ENCODE data around the gene HSPBAP1.

DNA sequence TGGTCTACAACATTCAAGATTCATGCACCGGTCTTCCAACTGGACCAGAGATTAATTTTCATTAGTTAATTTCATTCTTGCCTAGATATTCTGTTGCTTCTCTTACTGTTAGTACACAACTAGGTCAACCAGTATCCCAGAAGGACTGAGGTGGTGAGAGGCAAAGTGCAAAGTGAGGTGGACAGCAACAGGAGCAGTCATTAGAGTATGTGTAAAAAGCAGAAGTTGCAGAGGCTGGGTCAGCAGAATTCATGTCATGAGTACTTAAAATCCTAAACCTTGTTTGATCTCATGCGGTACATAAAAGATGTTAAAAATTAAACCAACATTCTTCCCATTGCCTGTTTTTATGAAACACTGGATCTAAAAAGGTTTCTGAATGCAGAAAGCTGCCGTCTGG lies 66.3 kb downstream of the HSPBAP1 start:
- no peak for TF ChIP-seq POLR2A (IDR thresholded peaks at IDR 0.05)
- TF ChIP-seq, protein P1, sequence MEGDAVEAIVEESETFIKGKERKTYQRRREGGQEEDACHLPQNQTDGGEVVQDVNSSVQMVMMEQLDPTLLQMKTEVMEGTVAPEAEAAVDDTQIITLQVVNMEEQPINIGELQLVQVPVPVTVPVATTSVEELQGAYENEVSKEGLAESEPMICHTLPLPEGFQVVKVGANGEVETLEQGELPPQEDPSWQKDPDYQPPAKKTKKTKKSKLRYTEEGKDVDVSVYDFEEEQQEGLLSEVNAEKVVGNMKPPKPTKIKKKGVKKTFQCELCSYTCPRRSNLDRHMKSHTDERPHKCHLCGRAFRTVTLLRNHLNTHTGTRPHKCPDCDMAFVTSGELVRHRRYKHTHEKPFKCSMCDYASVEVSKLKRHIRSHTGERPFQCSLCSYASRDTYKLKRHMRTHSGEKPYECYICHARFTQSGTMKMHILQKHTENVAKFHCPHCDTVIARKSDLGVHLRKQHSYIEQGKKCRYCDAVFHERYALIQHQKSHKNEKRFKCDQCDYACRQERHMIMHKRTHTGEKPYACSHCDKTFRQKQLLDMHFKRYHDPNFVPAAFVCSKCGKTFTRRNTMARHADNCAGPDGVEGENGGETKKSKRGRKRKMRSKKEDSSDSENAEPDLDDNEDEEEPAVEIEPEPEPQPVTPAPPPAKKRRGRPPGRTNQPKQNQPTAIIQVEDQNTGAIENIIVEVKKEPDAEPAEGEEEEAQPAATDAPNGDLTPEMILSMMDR (IDR thresholded peaks at IDR 0.05) = no peak
